Activated naive CD4-positive, alpha-beta T cell treated with Interleukin-2 at 50 U/mL for 16 hours (primary cell): ENCODE results near the gene NPLOC4.

Source experiments
- DNase-seq: peaks from one replicate; pipeline ENCODE4 v3.0.0-alpha.2; 2020

Gene NPLOC4

GRCh38 chr17:81515530-81516041 is 121.3 kb downstream of the NPLOC4 start:
- no peak for DNase-seq

DNA sequence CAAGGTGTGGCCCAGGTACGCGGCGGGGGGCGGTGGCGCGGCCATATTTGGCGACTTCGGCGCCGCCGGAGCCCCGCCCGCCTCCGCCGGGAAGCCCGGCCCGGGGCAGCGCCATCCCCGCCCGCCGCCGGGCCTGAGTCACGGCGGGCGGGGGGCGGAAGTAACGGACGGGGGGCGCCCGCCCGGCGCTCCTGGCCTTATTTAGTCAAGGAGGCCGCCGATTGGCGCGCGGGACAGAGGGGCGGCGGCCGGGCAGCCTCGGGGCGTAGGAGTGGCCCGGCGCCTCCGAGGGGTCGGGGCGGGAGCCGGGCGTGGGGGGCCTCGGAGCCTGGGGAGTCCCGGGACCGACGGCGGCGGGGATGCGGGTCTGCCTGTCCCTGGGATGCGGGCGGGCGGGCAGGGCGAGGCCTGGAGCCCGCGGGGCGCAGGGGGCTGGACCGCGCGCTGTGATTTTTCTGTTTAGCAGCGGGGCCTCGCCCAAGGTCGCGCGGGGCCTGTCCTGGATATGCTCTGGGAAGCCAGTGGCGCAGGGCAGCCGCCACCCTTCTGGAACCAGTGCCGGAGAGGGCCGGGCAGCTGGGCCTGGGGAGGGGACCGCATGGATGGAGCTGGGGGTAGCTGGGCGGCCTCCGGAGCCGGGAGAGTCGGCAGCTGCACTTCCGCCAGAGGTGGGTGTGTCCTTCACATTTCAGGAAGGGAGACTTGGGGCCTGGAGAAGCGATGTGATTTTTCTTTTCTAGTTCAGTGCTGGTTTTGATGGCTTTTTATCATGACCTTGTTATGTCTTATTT is 122.0 kb downstream of the NPLOC4 start:
- peak; percentile 69 for DNase-seq

DNA sequence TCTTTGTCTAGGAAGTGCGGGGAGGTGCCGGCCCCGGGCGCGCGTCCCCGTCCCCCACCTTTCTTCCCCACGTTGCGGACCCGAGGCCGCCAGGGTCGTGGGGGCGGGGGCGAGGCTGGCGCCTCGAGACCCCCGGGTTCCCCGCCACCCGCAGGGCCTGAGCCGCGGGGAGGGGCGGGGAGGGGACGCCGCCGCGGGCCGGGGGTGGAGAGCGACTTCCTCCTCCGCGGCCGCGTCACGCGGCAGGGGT is 122.5 kb downstream of the NPLOC4 start:
- DNase-seq = no peak

DNA sequence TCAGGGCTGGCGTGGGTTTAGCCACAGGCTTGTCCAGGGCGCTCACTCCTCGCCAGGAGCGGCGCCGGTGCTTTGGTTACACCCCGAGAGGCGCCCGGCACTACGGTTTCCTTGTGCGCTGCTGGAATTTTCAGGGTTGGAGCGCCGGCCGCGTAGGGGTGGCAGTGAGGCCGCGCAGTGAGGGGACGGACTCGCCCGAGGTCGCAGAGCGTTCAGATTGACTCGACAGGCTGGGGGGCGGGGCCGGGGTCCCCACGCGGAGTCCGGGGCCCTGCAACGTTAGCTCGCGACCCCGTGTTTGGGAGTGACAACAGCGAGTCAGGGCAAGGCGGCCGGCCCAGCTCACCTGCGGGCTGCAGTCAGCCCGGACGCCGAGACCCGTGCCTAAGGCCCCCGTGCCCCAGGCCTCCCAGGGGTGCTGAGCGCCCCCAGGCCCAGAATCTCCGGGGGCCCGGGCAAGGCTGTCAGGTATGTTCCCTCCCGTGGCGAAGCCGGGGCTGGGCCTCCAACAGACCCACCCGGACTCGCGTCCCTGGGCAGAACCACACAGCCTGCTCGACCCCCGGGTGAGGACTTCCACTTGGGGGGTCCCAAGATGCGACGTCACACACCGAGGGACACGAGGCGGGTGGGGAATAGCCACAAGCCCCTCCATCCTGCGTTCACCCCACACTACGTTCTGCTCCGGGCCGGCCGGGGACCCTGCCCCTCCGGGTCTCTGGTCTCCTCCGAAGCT is 123.0 kb downstream of the NPLOC4 start:
- peak; percentile 43 for DNase-seq

DNA sequence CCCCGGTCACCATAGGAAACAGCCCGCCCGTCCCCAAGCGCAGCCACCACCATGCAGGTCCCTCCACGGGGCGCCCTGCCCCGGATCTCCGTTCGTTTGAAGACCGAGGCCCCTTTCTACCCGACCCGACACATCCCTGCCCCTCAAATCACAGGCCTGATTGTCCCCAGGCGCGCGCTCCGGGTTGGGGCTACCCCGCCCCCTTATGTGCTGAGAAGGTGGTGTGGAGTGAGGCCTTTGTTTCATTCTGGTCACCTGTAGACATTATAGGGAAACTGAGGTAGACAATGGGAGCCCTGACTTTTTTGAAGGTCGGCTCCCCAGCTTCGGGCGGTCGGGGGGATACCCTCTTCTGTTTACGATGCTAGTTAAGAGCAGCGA is 123.5 kb downstream of the NPLOC4 start:
- DNase-seq = peak; percentile 67

DNA sequence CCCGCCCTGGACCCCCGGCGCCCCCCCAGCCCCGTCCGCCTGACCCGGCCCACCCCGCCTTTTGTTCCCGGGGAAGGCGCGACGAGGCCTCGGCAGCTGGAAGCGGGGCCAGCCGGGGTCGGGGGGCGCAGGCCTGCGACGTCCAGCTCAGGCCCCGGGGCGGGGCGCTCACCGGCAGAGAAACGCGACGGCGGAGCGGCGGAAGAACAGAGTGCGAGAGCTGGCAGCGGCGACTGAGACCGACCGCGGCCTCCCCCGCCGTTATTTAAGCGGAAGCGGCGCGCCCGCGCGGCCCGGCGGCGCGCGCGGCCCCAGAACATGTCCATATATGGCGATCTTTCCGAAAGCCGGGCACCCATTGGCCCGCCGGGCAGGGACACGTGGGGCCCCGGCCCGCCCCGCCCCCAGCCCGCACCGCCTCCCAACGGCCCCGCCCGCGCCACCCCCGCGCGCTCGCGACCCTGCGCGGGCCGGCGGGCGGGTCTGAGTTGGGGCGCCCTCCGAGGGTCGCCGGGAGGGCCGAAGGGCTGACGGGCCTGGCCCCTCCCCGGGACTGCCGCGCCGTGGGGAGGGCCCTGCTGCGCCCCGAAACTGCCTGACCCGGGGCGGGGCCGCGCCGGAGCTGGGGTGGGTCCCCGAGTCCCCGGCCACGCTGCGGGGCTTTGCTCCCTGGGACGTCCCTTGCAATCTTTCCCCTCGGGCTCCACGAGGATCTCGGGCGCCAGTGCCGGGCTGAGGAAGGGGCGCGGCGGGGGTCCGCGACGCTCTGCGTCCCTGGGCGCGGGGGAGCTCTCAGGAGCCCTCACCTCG is 124.1 kb downstream of the NPLOC4 start, which contains the start of gene ACTG1:
Gene ACTG1, minus strand, starts transcription at position 238 of the 810 bp plus-strand sequence. CDS start 445 bp downstream, outside the sequence.
- peak; percentile 91 for DNase-seq

GRCh38 chr17:81511804-81512561 is 124.9 kb downstream of the NPLOC4 start:
- peak; percentile 40 for DNase-seq

DNA sequence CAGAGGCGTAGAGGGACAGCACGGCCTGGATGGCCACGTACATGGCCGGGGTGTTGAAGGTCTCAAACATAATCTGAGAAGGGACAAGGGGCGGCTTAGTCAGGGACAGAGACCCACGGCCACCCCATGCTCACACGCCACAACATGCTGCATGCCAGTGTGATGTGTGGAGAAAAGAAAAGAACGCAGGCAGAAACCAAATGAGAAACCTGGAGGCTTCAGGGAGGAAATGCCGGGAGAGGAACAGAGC is 125.4 kb downstream of the NPLOC4 start:
- no peak for DNase-seq

GRCh38 chr17:81510785-81511553 is 125.9 kb downstream of the NPLOC4 start:
- DNase-seq = peak; percentile 32

- DNase-seq = peak; percentile 23
Observed at GRCh38 chr17:81509972-81510784, 126.7 kb downstream of the NPLOC4 start.

- peak; percentile 52 for DNase-seq
Observed at GRCh38 chr17:81509207-81509971, 127.5 kb downstream of the NPLOC4 start.

- DNase-seq = no peak
Observed at GRCh38 chr17:81508639-81509206, 128.2 kb downstream of the NPLOC4 start.
